K562 (cell line): ENCODE data around the gene PPM1H. TPM values are rescaled to one million over a fixed set of nuclear protein-coding genes. Genes with fewer than 3 reads are reported as not detected.

Experiments
- ARHGAP35 ChIP-seq: fragments of 450-650 bp; IDR thresholded peaks from 2 replicates; pipeline ENCODE4 v1.6.1; 2018; ENCODE audit not compliant: partially characterized antibody
- ATF2 ChIP-seq: sonication (generic); formaldehyde crosslinking; IDR thresholded peaks from 2 replicates; pipeline ENCODE4 v1.8.1; 2022; ENCODE audit warnings: missing genetic modification reagents
- CCNT2 ChIP-seq: IDR thresholded peaks from 2 replicates; pipeline ENCODE4 v1.6.1; 2011; ENCODE audit warnings: borderline replicate concordance, low read depth, mild to moderate bottlenecking, moderate library complexity, mixed read lengths, low read length; ENCODE audit not compliant: insufficient read length; ENCODE audit errors: extremely low read depth
- HEY1 ChIP-seq: fragments of 250-450 bp; sonication (Bioruptor Pico); IDR thresholded peaks from 2 replicates; pipeline ENCODE4 v1.5.0; 2020; ENCODE audit warnings: mild to moderate bottlenecking, moderate library complexity, borderline replicate concordance
- HMBOX1 ChIP-seq: sonication (generic); IDR thresholded peaks from 2 replicates; pipeline ENCODE4 v1.6.1; 2016
- MGA ChIP-seq: fragments of 450-650 bp; IDR thresholded peaks from 2 replicates; pipeline ENCODE4 v1.6.1; 2016; ENCODE audit warnings: mild to moderate bottlenecking, moderate library complexity
- MTA3 ChIP-seq: fragments of 450-650 bp; formaldehyde crosslinking; IDR thresholded peaks from 2 replicates; pipeline ENCODE4 v1.6.1; 2017; ENCODE audit warnings: mild to moderate bottlenecking, borderline replicate concordance
- NRF1 ChIP-seq, 2 experiments: fragments of 450-650 bp; IDR thresholded peaks in 1 of 2; conservative IDR thresholded peaks in 1 of 2; 2 replicates each; pipeline ENCODE4 v1.6.1; 2014; ENCODE audit warnings: mild to moderate bottlenecking in 2 of 2
- SRSF9 ChIP-seq: fragments of 200-400 bp; formaldehyde crosslinking; IDR thresholded peaks from 2 replicates; pipeline ENCODE4 v1.6.1; 2017; ENCODE audit warnings: low read depth, low read length, borderline replicate concordance
- TRIM24 ChIP-seq, 2 experiments: fragments of 450-650 bp; IDR thresholded peaks; 2 replicates each; pipeline ENCODE4 v1.6.1; 2016
- ZBED1 ChIP-seq: IDR thresholded peaks from 2 replicates; pipeline ENCODE4 v1.6.1; 2014
- ZFP1 ChIP-seq: fragments of 450-650 bp; formaldehyde crosslinking; IDR thresholded peaks from 2 replicates; pipeline ENCODE4 v1.4.0; 2020; ENCODE audit warnings: mild to moderate bottlenecking, mixed read lengths
- ZNF124 ChIP-seq: sonication (generic); formaldehyde crosslinking; IDR thresholded peaks from 2 replicates; pipeline ENCODE4 v1.8.1; 2022; ENCODE audit warnings: missing genetic modification reagents
- ZNF311 ChIP-seq: fragments of 250-450 bp; sonication (Bioruptor Pico); IDR thresholded peaks from 2 replicates; pipeline ENCODE4 v1.4.0; 2020; ENCODE audit warnings: mild to moderate bottlenecking, moderate library complexity
- polyA plus RNA-seq, 8 experiments: library from polyadenylated mRNA; depleted of rRNA in 4 of 8; stranded (reverse) in 5 of 8; unstranded in 3 of 8; fragments of >200 nt; fragmentation: Nextera tagmentation in 2 of 8; fragmentation: Illumina TruSeq in 1 of 8; extraction: Ambion mirVana in 2 of 8; extraction: Trizol in 1 of 8; gene quantifications; 2 replicates each; pipeline versions ENCODE4 v1.2.1 to v1.2.3, GENCODE V29; 2011 to 2014; ENCODE audit warnings: inconsistent platforms in 1 of 8, missing spikeins in 1 of 8
- total RNA-seq, 7 experiments: library from RNA; depleted of rRNA in 6 of 7; stranded (reverse); fragments of >200 nt in 6 of 7; fragmentation: Illumina TruSeq in 2 of 7; extraction: Trizol in 2 of 7; gene quantifications; 2 replicates each; pipeline versions ENCODE4 v1.2.1 to v1.2.3, GENCODE V29; 2011 to 2021; ENCODE audit warnings: low replicate concordance in 1 of 7

The PPM1H gene
- total and polyA plus RNA-seq, 9 of the 15 experiments (the other 6 are each of a cell fraction or from before 2014, with no cell fraction given) = 5.3 to 29.3 (median 11.3) TPM

GRCh38 chr12:62602255-62603060, 332.5 kb downstream of the PPM1H start (continued):
- TF ChIP-seq MGA (peak; percentile 98), HMBOX1 (no peak), ZBED1 (peak; percentile 17; the same call in 1 of the 2 replicates), CCNT2 (peak; percentile 13), ZFP1 (CRISPR knock-in tag) (no peak; the same call in 1 of the 2 replicates), ATF2 (no peak), ZNF124 (CRISPR knock-in tag) (0 out of 2 replicates have a peak, but pooled peaks have one; percentile 22), SRSF9 (no peak), MTA3 (peak; percentile 42; the same call in 1 of the 2 replicates), HEY1 (CRISPR knock-in tag) (no peak), ZNF311 (CRISPR knock-in tag) (no peak), ARHGAP35 (no peak), TRIM24 (IDR thresholded peaks at IDR 0.05) (peak; percentile 29 to 44; a peak in 3 of 4 replicates), NRF1 (conservative IDR thresholded peaks at IDR 0.05 in 1 of 2, IDR thresholded peaks at IDR 0.05 in 1 of 2) (no peak; a peak in 2 of 4 replicates)
